GM10266 (cell line): Measurements from ENCODE around the gene C12orf57.

Experiments
- DNase-seq: peaks from one replicate; pipeline ENCODE4 v3.0.0; 2012; ENCODE audit errors: extremely low spot score
- TF ChIP-seq, protein P1 (sequence below): IDR thresholded peaks from 2 replicates; pipeline ENCODE4 v1.5.1; 2012; ENCODE audit warnings: mild to moderate bottlenecking, low read depth; ENCODE audit not compliant: control insufficient read depth, insufficient read depth; ENCODE audit errors: missing control alignments

C12orf57 gene

DNA sequence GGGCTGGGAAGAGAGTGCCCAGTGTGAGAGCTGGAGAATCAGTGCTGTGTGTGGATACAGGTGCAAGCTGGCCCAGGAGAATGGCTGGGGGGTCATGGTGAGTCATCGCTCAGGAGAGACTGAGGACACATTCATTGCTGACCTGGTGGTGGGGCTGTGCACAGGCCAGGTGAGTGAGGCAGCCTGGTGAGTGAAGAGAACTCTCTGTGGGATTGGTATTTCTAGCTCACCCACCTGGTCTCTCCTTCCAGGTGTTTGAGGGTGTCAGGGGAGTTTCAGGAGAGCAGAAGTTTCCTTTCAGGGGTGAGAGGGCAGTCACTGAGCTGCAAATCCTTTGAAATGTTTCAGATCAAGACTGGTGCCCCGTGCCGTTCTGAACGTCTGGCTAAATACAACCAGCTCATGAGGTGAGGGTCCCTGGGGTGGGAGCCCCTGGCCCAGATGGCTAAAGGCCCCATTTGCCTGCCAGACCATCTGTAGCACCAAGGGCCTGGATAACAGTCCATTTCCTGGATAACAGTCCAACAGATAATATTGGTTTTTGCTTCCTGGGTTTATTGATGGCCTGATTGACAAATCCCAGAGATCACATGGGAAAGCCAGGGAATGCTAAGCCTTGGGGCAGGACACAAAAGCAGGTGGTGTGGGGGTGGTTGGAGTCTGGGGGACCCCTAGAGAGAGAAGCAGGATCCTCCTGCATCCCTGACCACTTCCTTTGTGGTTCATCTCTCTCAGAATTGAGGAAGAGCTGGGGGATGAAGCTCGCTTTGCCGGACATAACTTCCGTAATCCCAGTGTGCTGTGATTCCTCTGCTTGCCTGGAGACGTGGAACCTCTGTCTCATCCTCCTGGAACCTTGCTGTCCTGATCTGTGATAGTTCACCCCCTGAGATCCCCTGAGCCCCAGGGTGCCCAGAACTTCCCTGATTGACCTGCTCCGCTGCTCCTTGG is 21.6 kb upstream of the C12orf57 start:
- DNase-seq, result no peak

DNA sequence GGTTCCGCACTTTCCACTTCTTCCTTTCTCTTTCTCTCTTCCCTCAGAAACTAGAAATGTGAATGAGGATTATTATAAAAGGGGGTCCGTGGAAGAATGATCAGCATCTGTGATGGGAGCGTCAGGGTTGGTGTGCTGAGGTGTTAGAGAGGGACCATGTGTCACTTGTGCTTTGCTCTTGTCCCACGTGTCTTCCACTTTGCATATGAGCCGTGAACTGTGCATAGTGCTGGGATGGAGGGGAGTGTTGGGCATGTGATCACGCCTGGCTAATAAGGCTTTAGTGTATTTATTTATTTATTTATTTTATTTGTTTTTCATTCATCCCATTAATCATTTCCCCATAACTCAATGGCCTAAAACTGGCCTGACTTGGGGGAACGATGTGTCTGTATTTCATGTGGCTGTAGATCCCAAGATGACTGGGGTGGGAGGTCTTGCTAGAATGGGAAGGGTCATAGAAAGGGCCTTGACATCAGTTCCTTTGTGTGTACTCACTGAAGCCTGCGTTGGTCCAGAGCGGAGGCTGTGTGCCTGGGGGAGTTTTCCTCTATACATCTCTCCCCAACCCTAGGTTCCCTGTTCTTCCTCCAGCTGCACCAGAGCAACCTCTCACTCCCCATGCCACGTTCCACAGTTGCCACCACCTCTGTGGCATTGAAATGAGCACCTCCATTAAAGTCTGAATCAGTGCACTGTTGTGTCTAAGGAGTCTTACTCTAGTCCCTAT is 20.7 kb upstream of the C12orf57 start:
- TF ChIP-seq, protein P1, sequence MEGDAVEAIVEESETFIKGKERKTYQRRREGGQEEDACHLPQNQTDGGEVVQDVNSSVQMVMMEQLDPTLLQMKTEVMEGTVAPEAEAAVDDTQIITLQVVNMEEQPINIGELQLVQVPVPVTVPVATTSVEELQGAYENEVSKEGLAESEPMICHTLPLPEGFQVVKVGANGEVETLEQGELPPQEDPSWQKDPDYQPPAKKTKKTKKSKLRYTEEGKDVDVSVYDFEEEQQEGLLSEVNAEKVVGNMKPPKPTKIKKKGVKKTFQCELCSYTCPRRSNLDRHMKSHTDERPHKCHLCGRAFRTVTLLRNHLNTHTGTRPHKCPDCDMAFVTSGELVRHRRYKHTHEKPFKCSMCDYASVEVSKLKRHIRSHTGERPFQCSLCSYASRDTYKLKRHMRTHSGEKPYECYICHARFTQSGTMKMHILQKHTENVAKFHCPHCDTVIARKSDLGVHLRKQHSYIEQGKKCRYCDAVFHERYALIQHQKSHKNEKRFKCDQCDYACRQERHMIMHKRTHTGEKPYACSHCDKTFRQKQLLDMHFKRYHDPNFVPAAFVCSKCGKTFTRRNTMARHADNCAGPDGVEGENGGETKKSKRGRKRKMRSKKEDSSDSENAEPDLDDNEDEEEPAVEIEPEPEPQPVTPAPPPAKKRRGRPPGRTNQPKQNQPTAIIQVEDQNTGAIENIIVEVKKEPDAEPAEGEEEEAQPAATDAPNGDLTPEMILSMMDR, result no peak
- DNase-seq, result no peak

More for the DNA sequence above, 21.6 kb upstream of the C12orf57 start:
- TF ChIP-seq, protein P1, result no peak

DNA sequence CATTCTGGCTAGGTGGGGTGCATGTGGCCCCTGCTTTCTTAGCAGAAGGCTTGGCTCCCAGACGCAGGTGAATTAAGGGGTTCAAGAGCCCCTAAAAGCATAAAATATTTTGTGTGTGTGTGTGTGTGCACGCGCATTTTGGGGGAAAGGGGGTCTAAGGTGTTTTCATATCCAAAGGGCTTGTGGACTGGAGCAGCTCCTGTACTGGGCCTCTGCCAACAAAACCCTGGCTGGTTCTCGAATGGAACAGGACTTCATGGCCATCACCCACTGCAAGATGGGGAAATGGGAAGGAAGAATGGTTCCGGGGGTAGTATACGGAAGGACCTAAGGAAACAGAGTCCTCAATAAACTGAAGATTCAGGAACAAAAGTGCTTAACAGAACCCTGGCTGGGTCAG is 20.0 kb upstream of the C12orf57 start:
- no peak for DNase-seq
- TF ChIP-seq, protein P1, result no peak

DNA sequence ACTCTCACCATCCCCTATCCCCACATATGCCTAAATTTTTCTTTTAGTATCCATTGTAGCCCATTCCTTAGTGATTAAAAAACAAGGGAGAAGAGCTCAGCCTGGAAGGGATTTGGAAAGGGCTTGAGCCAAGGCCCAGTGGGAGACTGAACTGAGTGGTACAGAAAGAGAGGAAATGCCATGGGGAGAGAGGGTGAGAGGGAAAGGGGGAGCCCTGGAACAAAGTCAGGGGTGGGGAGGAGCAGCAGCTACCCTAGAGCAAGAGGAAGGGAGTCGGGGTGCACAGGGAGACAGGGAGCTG is 18.6 kb upstream of the C12orf57 start:
- no peak for DNase-seq
- TF ChIP-seq, protein P1, result no peak

DNA sequence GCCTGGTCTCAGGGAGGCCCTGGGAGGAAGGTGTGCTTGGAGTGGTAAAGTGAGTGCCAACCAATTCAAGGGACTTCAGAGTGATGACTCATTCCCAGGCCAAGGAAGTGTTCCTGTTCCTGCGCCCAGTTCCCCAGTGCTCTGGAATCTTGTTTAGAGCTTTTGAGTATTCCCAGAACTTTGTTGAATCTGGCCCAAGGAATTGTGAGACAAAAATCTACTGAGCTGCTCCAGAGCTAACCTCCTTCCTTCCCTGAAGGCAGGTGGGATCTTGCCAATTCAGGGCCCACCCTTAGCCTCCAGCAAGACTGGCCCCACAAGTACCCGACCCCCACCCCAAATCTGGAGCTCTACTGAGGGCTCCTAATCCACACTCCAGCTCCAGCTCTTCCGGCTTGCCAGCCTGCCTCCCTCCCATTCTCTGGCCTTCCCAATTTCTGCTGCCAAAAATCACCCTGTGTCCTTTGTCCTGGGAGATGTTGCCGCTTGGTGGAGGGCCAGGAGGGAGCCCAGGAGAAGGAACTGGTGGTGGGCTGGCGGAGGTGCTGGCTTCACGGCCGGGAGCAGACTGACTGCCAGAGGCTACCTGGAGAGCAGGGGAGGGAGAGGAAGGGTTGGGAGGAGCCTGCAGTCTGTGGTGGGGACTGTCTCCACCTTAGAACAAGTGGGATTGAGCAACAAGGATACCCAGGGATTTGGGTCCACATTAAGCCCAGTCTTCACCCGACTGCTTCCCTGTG is 18.1 kb upstream of the C12orf57 start:
- no peak for DNase-seq
- TF ChIP-seq, protein P1, result no peak

DNA sequence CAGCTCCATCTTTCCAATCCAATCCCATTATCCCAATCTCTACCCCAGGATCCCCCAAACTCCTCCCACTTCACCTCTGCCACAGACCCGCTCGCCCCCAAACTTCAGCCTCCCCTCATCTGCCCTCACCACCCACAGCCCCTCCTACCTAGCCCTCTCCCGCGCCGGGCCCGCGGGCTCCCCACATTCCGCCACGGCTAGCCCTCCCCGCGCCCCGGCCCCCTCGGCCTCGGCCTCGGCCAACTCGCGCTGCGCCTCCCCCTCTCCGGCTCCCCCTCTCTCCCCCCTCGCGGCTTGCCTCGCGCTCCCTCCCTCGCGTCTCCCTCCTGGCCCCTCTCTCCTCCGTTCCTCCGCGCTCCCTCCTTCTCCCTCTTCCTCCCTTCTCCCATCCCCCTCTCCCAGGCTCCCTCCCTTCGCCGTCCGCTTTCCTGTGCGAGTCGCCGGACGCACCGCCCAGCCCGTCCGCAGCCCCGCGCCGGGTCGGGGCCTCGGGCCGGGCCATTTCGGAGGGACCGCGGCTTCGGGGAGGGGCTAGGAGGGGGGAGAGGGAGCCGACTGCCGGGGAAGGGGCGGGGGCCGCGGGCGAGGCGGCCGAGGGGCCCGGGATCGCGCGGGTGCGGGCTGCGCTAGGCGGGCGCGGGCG is 16.3 kb upstream of the C12orf57 start, which contains the start of gene ATN1:
Gene ATN1, plus strand, starts transcription at position 581 of the 643 bp plus-strand sequence. CDS start 6,043 bp downstream, outside the sequence.
- TF ChIP-seq, protein P1, result no peak
- DNase-seq, result peak; percentile 81
